Neural progenitor cell (in vitro differentiated cells): ENCODE measurements around the gene F5.

Source experiments
- EZH2 ChIP-seq: fragments of 200-600 bp; sonication (generic); IDR thresholded peaks from 2 replicates; pipeline ENCODE4 v1.6.1; 2017; ENCODE audit warnings: antibody characterized with exemption, mild to moderate bottlenecking, moderate library complexity
- TF ChIP-seq, protein P1 (sequence below): fragments of 200-600 bp; sonication (generic); IDR thresholded peaks from 2 replicates; pipeline ENCODE4 v1.5.1; 2017; ENCODE audit warnings: antibody characterized with exemption, mild to moderate bottlenecking

DNA sequence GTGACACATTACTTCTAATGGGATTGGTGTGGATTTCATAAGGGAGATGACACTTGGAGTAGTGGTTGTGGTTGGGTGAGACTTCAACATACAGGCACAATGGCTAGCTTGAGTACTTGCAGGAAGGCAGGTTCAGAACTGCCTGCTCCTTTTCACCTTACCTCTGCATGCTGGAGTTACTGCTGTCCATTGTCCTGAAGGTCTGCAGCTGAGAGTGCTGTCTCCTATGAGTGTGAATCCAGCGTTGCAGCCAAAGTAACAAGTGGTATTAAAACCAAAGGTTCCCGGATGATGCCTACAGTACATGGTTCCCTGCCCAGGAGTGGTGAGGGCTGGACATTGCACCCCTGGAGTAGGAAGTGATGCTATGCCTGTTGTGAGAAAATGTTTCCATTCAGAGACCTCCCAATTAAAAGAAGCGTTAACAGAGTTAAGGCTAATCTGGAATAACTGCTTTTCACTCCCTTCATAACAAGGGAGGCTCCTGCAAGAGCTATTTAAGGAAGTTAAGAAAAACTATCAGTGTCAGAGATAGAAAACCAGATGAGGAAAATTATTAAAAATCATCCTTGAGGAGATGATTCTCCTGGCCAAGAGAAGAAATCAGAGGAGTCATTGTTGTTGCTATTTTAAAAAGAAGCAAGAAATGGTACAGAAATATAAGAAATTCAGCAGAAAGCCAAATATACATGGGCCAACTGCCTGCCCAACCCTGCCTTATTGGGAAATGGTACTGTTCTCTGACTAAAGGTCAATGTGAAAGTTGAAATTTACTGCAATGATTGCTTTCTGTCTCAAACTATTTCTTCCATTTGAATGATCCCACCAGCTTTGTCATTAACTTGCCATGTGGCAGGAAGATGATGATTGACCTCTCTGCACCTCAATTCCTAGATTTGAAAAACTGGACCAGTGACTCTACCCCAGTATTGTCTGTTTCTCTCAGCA is 9.8 kb upstream of the F5 start:
- TF ChIP-seq, protein P1, sequence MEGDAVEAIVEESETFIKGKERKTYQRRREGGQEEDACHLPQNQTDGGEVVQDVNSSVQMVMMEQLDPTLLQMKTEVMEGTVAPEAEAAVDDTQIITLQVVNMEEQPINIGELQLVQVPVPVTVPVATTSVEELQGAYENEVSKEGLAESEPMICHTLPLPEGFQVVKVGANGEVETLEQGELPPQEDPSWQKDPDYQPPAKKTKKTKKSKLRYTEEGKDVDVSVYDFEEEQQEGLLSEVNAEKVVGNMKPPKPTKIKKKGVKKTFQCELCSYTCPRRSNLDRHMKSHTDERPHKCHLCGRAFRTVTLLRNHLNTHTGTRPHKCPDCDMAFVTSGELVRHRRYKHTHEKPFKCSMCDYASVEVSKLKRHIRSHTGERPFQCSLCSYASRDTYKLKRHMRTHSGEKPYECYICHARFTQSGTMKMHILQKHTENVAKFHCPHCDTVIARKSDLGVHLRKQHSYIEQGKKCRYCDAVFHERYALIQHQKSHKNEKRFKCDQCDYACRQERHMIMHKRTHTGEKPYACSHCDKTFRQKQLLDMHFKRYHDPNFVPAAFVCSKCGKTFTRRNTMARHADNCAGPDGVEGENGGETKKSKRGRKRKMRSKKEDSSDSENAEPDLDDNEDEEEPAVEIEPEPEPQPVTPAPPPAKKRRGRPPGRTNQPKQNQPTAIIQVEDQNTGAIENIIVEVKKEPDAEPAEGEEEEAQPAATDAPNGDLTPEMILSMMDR, result no peak
- TF ChIP-seq EZH2, result no peak
